ENCODE results near the gene EPS8L2.

GRCh38 chr11:703506-703905 is 2.5 kb upstream of the EPS8L2 start:
- TF ChIP-seq EGR1 (conservative IDR thresholded peaks at IDR 0.05) (no peak), POLR2G (IDR thresholded peaks at IDR 0.05; ENCODE audit: low read depth, low read length) (no peak), RAD21 (CRISPR knock-in tag; conservative IDR thresholded peaks at IDR 0.05 in 1 of 2, IDR thresholded peaks at IDR 0.05 in 1 of 2) (no peak), ZNF280B (CRISPR knock-in tag; IDR thresholded peaks at IDR 0.05) (no peak), ZFP30 (CRISPR knock-in tag; IDR thresholded peaks at IDR 0.05; ENCODE audit: borderline replicate concordance) (no peak)
